Spleen (tissue), 11 donors: Measurements from ENCODE around the gene KCNK6. TPM values are rescaled to one million over a fixed set of nuclear protein-coding genes. Genes with fewer than 3 reads are reported as not detected.

Source experiments
- DNase-seq: peaks from one replicate; pipeline ENCODE4 v3.0.0-alpha.2; 2020
- H3K27ac ChIP-seq, 8 donors: fragments of 200-600 bp; sonication (generic) in 7 of 8; 1 replicate in 4 of 8; 2 replicates in 4 of 8; pipeline versions ENCODE4 v1.5.0 to v1.8.0; 2016 to 2021; ENCODE audit warnings: inconsistent platforms in 4 of 8, mild to moderate bottlenecking in 4 of 8, moderate library complexity in 1 of 8
- H3K27me3 ChIP-seq, 7 donors: fragments of 200-600 bp; sonication (generic) in 6 of 7; replicated peaks in 1 of 7; 1 replicate in 4 of 7; 2 replicates in 3 of 7; pipeline versions ENCODE4 v1.5.0 to v1.8.0; 2016 to 2021; ENCODE audit warnings: inconsistent platforms in 3 of 7, mild to moderate bottlenecking in 1 of 7
- H3K36me3 ChIP-seq, 6 donors: fragments of 200-600 bp; sonication (generic) in 5 of 6; 1 replicate in 4 of 6; 2 replicates in 2 of 6; pipeline versions ENCODE4 v1.5.0 to v1.8.0; 2016 to 2021; ENCODE audit warnings: inconsistent platforms in 2 of 6
- H3K4me1 ChIP-seq, 6 donors: fragments of 200-600 bp; sonication (generic) in 5 of 6; 1 replicate in 3 of 6; 2 replicates in 3 of 6; pipeline versions ENCODE4 v1.5.0 to v1.8.0; 2016 to 2021; ENCODE audit warnings: inconsistent platforms in 3 of 6
- H3K4me3 ChIP-seq, 8 donors: fragments of 200-600 bp; sonication (generic) in 7 of 8; 1 replicate in 4 of 8; 2 replicates in 4 of 8; pipeline versions ENCODE4 v1.5.0 to v1.8.0; 2016 to 2021; ENCODE audit warnings: inconsistent platforms in 4 of 8, mild to moderate bottlenecking in 4 of 8, moderate library complexity in 2 of 8
- H3K9me3 ChIP-seq, 8 donors: fragments of 200-600 bp; sonication (generic) in 7 of 8; 1 replicate in 4 of 8; 2 replicates in 4 of 8; pipeline versions ENCODE4 v1.5.0 to v1.8.0; 2016 to 2021; ENCODE audit warnings: inconsistent platforms in 4 of 8
- CTCF ChIP-seq, 11 experiments: fragments of 200-600 bp in 7 of 11; fragments of 450-650 bp in 4 of 11; sonication (generic) in 4 of 11; IDR thresholded peaks in 8 of 11; conservative IDR thresholded peaks in 3 of 11; 1 replicate in 7 of 11; 2 replicates in 4 of 11; pipeline versions ENCODE4 v1.4.0 to v1.8.0; 2016 to 2021; ENCODE audit warnings: antibody characterized with exemption in 11 of 11, inconsistent platforms in 4 of 11, mild to moderate bottlenecking in 1 of 11
- POLR2A ChIP-seq, 3 donors: fragments of 450-650 bp; IDR thresholded peaks; one replicate each; pipeline ENCODE4 v1.5.1; 2017; ENCODE audit warnings: antibody characterized with exemption in 3 of 3, mild to moderate bottlenecking in 1 of 3
- POLR2AphosphoS5 ChIP-seq, 3 donors: sonication (generic); formaldehyde crosslinking; IDR thresholded peaks; one replicate each; pipeline ENCODE4 v1.5.1; 2017; ENCODE audit warnings: antibody characterized with exemption in 3 of 3
- WGBS, 5 donors: extraction: QIAGEN DNeasy Blood & Tissue Kit in 3 of 5; methylation state at CpG; one replicate each; pipeline versions ENCODE4 v1.1.5 to v1.1.7; 2013 to 2018; 5-methylcytosine and 5-hydroxymethylcytosine counted together
- intact Hi-C: fragments of 100-400 bp; cut with DNase I; formaldehyde crosslinking; loops from one replicate; pipeline ENCODE4 v1.15.0; 2023; ENCODE audit warnings: low total_unique reads
- polyA plus RNA-seq, 3 donors: library from polyadenylated mRNA; stranded (reverse); fragments of 200-250 nt; gene quantifications; one replicate each; pipeline ENCODE4 v1.2.1, GENCODE V29; 2013
- total RNA-seq, 7 donors: library from RNA; depleted of rRNA in 3 of 7; stranded (reverse); fragments of >200 nt in 3 of 7; fragmentation: NEBNext Ultra II Directional in 4 of 7; extraction: Animal tissue kit (Norgen Biotek cat#: 25700) in 4 of 7; gene quantifications; one replicate each; pipeline versions ENCODE4 v1.1.0 to v1.2.1, GENCODE V29; 2016 to 2021
- donor health status: healthy with polysubstance abuse.
- donor health status: DM: no; HTN: no; CAD: no; lungs with moderate emphysema.
- donor health status: DM: no; HTN: no; CAD: no.
- donor health status: Bipolar disorder and iron deficiency.
- donor health status: healthy.
- donor health status: DM: no; HTN: no; CAD: no.
- donor health status: DM: yes; HTN: yes; CAD: no.

Gene KCNK6
- total and polyA plus RNA-seq, 10 donors, result 3.8 to 25.9 (median 13.6) TPM

- peaks cover 0 to 60% (median 3%) of the 10 kb centered on the region in 6 donors for H3K36me3 ChIP-seq
- WGBS, 5 donors, result 88 to 92% (median 89%) methylated on average over 8 of the region's 8 CpGs
- TF ChIP-seq CTCF (IDR thresholded peaks at IDR 0.05 in 8 of 11, conservative IDR thresholded peaks at IDR 0.05 in 3 of 11), result no peak
- TF ChIP-seq POLR2AphosphoS5 (IDR thresholded peaks at IDR 0.05), result no peak
- TF ChIP-seq POLR2A (IDR thresholded peaks at IDR 0.05), result no peak
- DNase-seq, result no peak
- H3K27me3 ChIP-seq, result no peaks in the 10 kb centered on the region
- intact Hi-C loops, result no loop called here
- H3K4me1 ChIP-seq, result peaks cover 26 to 97% (median 73%) of the 10 kb centered on the region in 6 donors
- H3K27ac ChIP-seq, result peak overlapping the region in 5 of 8 donors; percentile 44 to 76 (median 62)
- H3K9me3 ChIP-seq, result no peaks in the 10 kb centered on the region
- no peak overlapping the region for H3K4me3 ChIP-seq
Measured at GRCh38 chr19:38283271-38283670, 36.4 kb upstream of the KCNK6 start.

- DNase-seq, result no peak
- Histone ChIP-seq H3K36me3 (peaks cover 0 to 70% (median 9%) of the 10 kb centered on the region in 6 donors), H3K4me1 (peaks cover 26 to 94% (median 66%) of the 10 kb centered on the region in 6 donors), H3K27me3 (no peaks in the 10 kb centered on the region), H3K27ac (peak overlapping the region; percentile 53 to 76 (median 73)), H3K4me3 (no peak overlapping the region), H3K9me3 (no peaks in the 10 kb centered on the region)
- intact Hi-C loops, result no loop called here
- WGBS, 5 donors, result 15 to 20% (median 17%) methylated on average over 7 of the region's 7 CpGs
- TF ChIP-seq POLR2AphosphoS5 (IDR thresholded peaks at IDR 0.05), result peak in 1 of 3 donors; percentile 71
- no peak for TF ChIP-seq POLR2A (IDR thresholded peaks at IDR 0.05)
- peak in 2 of 11 experiments; percentile 21 to 26 for TF ChIP-seq CTCF (IDR thresholded peaks at IDR 0.05 in 8 of 11, conservative IDR thresholded peaks at IDR 0.05 in 3 of 11)
Measured at GRCh38 chr19:38284422-38284821, 35.2 kb upstream of the KCNK6 start.

- Histone ChIP-seq H3K36me3 (peaks cover 0 to 70% (median 17%) of the 10 kb centered on the region in 6 donors), H3K27me3 (no peaks in the 10 kb centered on the region), H3K27ac (peak overlapping the region in 5 of 8 donors; percentile 10 to 76 (median 70)), H3K4me1 (peaks cover 21 to 82% (median 55%) of the 10 kb centered on the region in 6 donors), H3K9me3 (no peaks in the 10 kb centered on the region), H3K4me3 (no peak overlapping the region)
- no peak for TF ChIP-seq CTCF (IDR thresholded peaks at IDR 0.05 in 8 of 11, conservative IDR thresholded peaks at IDR 0.05 in 3 of 11)
- no peak for TF ChIP-seq POLR2AphosphoS5 (IDR thresholded peaks at IDR 0.05)
- TF ChIP-seq POLR2A (IDR thresholded peaks at IDR 0.05), result no peak
- intact Hi-C loops, result no loop called here
- WGBS, 5 donors, result 83 to 92% (median 89%) methylated on average over 5 of the region's 5 CpGs
- no peak for DNase-seq
Measured at GRCh38 chr19:38285567-38285966, 34.1 kb upstream of the KCNK6 start.

GRCh38 chr19:38287604-38288003 lies 32.0 kb upstream of the KCNK6 start:
- no peak for DNase-seq
- intact Hi-C loops, result no loop called here
- peaks cover 0 to 87% (median 33%) of the 10 kb centered on the region in 6 donors for H3K36me3 ChIP-seq

More at GRCh38 chr19:38287604-38288003, 32.0 kb upstream of the KCNK6 start:
- peak overlapping the region in 7 of 8 donors; percentile 5 to 59 (median 48) for H3K27ac ChIP-seq
- H3K4me3 ChIP-seq, result no peak overlapping the region
- H3K4me1 ChIP-seq, result peaks cover 14 to 64% (median 41%) of the 10 kb centered on the region in 6 donors
- no peaks in the 10 kb centered on the region for H3K27me3 ChIP-seq
- no peak for TF ChIP-seq CTCF (IDR thresholded peaks at IDR 0.05 in 8 of 11, conservative IDR thresholded peaks at IDR 0.05 in 3 of 11)
- peak in 1 of 3 donors; percentile 62 for TF ChIP-seq POLR2AphosphoS5 (IDR thresholded peaks at IDR 0.05)
- TF ChIP-seq POLR2A (IDR thresholded peaks at IDR 0.05), result no peak
- H3K9me3 ChIP-seq, result no peaks in the 10 kb centered on the region
- 47 to 61% (median 48%) methylated on average over 7 to 9 of the region's 9 CpGs for WGBS, 5 donors
